GM19239 (cell line): Measurements from ENCODE around the gene SLC30A9.
A peak's percentile ranks its signal among the peaks of the same experiment; 100 is the strongest.

Source experiments
- DNase-seq: peaks from one replicate; pipeline ENCODE4 v3.0.0; 2011; ENCODE audit warnings: low spot score; ENCODE audit not compliant: insufficient read length
- FAIRE-seq: peaks from 2 replicates; lab custom pipeline; 2011; peaks lifted over from hg19 to GRCh38; lab: Jason Lieb, UNC

SLC30A9 gene

GRCh38 chr4:41990365-41991111 is at the start of gene SLC30A9:
TSS of gene SLC30A9 (plus strand) at chr4:41990530. CDS start at chr4:41990652, 122 bp downstream.
- FAIRE-seq: peak; percentile 98

DNA sequence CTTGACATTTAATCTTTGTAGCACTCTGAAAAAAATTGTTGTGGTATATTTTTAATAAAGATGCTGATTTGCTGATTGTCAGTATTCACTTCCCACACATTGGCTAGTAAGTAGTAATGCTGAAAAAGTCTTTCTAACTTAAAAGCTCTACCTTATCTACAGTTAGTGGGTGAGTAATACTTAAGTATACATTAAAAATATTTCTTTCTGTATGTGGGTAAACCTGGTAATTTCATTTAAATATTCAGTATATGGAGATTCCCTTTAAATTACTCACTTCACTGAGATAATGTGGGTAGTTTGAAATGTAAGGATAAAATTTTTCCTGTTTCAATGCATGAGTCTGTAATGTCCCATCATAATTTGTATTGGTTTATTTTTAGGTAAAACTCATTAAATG is 49.5 kb upstream of the SLC30A9 start:
- FAIRE-seq: no peak
- DNase-seq: no peak

More at GRCh38 chr4:41990365-41991111, at the start of gene SLC30A9:
- DNase-seq: peak; percentile 91

DNA sequence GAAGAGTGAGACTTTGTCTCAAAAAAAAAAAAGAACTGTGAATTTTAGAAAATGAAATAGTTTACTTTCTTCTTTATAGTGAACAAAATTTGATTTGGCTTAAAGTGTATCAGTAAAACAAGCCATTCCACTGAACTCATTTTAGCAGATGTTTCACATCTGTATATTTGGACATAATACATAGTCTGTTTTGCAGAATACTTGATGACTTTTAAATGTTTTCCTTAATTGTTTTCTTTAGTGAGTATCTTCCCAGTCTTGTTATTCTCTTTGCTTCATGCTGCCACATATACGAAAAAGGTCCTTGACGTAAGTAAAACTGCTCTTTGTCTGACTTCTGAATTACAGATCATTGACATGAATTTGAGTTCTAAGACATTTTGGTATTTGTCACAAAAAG is 46.8 kb upstream of the SLC30A9 start:
- DNase-seq: no peak
- FAIRE-seq: no peak

GRCh38 chr4:41944089-41944488 is 46.2 kb upstream of the SLC30A9 start:
- peak; percentile 23 for FAIRE-seq
- DNase-seq: no peak

GRCh38 chr4:41949531-41949930 is 40.8 kb upstream of the SLC30A9 start:
- no peak for DNase-seq

GRCh38 chr4:41957634-41958033 is 32.7 kb upstream of the SLC30A9 start:
- DNase-seq (peak; percentile 18), FAIRE-seq (peak; percentile 93)

More at GRCh38 chr4:41949531-41949930, 40.8 kb upstream of the SLC30A9 start:
- FAIRE-seq: no peak

GRCh38 chr4:41963105-41963504 is 27.2 kb upstream of the SLC30A9 start:
- DNase-seq: no peak
- FAIRE-seq: no peak

GRCh38 chr4:41964401-41964800 is 25.9 kb upstream of the SLC30A9 start:
- FAIRE-seq (no peak), DNase-seq (no peak)

- FAIRE-seq: no peak
- DNase-seq: no peak
Observed at GRCh38 chr4:41967392-41967791, 22.9 kb upstream of the SLC30A9 start.

DNA sequence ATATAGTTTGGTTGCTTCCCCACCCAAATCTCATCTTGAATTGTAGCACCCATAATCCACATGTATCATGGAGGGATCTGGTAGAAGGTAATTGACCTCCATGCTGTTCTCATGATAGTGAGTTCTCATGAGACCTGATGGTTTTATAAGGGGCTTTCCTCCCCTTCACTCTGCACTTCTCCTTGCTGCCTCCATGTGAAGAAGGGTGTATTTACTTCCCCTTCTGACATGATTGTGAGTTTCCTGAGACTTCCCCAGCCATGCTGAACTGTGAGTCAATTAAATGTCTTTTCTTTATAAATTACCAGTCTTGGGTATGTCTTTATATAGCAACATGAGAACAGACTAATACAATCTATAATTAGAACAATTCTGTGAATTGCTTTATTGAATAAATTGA is 20.7 kb upstream of the SLC30A9 start:
- FAIRE-seq (no peak), DNase-seq (no peak)

DNA sequence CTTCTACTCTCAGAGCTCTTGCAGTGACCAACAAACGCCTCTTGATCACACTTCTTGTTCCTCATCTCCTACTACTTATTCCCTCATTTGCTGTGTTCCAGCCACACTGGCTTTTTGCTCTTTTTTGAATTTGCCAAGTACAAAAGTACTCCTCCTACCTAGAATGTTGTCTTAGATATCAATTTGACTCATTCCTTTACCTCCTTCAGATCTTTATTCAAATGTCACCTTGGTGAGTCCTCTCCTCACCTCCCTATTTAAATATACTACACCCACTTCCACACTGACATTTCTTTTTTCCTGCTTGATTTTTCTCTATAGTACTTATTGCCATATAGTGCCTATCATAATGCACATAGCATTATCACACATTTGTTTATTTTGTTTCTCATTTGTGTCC is 15.0 kb upstream of the SLC30A9 start:
- DNase-seq (no peak), FAIRE-seq (no peak)

DNA sequence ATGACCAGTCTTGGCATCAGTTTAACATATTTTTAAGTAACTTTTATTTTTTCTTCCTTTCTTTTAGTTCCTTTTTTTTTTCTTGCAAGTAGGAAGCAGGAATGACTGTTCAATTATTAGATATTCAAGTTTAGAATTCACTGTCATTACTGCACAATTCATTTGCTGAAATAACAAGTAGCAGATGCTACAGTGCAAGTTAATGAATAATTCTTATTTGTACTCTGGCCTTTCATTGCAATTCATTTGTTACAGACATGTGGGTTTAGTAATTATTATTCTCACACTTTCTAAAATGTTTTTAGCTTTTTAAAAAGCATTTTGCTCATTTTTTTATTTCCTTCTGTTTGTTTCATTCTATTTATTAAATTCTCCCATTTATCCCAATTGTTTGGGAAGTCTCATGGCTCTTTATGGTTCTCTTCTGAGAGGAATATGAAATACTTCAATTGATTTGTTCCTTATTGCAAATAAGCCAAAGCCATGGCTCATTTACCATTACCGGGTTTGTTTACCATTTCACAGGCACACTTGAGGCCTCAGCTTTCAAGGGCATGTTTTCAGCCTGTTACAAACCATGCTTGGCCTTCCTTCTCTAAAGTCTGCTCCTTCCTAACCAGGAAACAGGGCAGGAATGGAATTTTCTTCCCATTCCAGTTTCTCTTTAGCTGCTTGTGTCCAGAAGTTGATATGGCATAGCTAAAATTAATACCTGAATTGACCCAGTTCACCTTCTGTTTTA is 13.4 kb upstream of the SLC30A9 start:
- DNase-seq (no peak), FAIRE-seq (no peak)

GRCh38 chr4:41977709-41978108 is 12.6 kb upstream of the SLC30A9 start:
- FAIRE-seq: no peak
- DNase-seq: no peak

- FAIRE-seq (no peak), DNase-seq (no peak)
Observed at GRCh38 chr4:41981456-41981855, 8.9 kb upstream of the SLC30A9 start, which contains the start of gene DCAF4L1. TSS of gene DCAF4L1 (plus strand) at chr4:41981756. CDS start at chr4:41981793, 37 bp downstream.

DNA sequence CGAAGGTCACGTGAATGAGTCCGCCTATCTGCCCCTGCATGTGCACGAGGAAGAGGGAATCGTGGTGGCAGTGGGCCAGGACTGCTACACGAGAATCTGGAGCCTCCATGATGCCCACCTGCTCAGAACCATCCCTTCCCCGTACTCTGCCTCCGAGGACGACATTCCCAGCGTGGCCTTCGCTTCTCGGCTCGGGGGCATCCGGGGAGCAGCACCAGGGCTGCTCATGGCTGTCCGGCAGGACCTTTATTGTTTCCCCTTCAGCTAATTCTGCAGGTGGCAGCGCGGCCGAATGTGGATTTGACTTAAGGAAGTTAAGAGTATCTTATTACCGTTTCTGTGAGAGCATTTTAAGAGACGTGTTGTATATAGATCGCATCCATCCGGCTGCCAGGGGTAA is 7.6 kb upstream of the SLC30A9 start:
- no peak for FAIRE-seq
- DNase-seq: no peak

- FAIRE-seq (no peak), DNase-seq (no peak)
Observed at GRCh38 chr4:41985151-41985550, 5.2 kb upstream of the SLC30A9 start.

DNA sequence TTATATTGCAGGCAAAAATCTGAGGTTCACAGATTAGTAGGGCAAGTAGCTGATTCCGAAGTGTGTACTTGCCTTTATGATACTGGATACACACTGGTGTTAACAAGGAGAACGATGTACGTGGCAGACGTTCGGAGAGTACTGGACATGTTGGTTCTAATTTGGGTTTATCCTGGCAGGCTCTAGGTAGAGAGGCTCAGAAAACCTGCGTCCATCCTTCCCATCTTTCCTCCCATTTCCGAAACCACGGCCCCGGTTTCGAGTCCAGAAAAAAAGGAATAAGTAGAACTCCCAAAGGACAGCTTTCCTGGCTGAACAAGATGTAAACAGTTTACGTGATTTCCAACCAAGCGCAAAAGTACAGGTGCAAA is 351 bp upstream of the SLC30A9 start:
- DNase-seq (no peak), FAIRE-seq (no peak)

- DNase-seq (no peak), FAIRE-seq (no peak)
Observed at GRCh38 chr4:41991916-41992767, 1.8 kb downstream of the SLC30A9 start.

- DNase-seq (no peak), FAIRE-seq (no peak)
Observed at GRCh38 chr4:41992967-41993857, 2.9 kb downstream of the SLC30A9 start.
